Liver (tissue), 9 donors: ENCODE results near the gene PGAM5. TPM values are rescaled to one million over a fixed set of nuclear protein-coding genes. Genes with fewer than 3 reads are reported as not detected.

Source experiments
- DNase-seq: peaks from one replicate; pipeline ENCODE4 v3.0.0-alpha.2; 2017; ENCODE audit warnings: low spot score
- H3K27ac ChIP-seq, 2 donors: one replicate each; pipeline ENCODE4 v1.7.0; 2013; ENCODE audit warnings: inconsistent platforms in 2 of 2, low read length in 2 of 2, control low read depth in 1 of 2, low read depth in 1 of 2, mild to moderate bottlenecking in 1 of 2
- H3K27me3 ChIP-seq, 4 donors: one replicate each; pipeline versions ENCODE4 v1.6.1 to v1.7.0; 2013; ENCODE audit warnings: low read length in 3 of 4, inconsistent platforms in 1 of 4, mild to moderate bottlenecking in 1 of 4, moderate library complexity in 1 of 4; ENCODE audit not compliant: control insufficient read depth in 4 of 4, insufficient read depth in 4 of 4
- H3K36me3 ChIP-seq, 4 donors: one replicate each; pipeline versions ENCODE4 v1.6.1 to v1.7.0; 2013; ENCODE audit warnings: low read length in 3 of 4, mild to moderate bottlenecking in 3 of 4, low read depth in 1 of 4, moderate library complexity in 1 of 4; ENCODE audit not compliant: control insufficient read depth in 4 of 4, insufficient read depth in 3 of 4
- H3K4me1 ChIP-seq, 4 donors: one replicate each; pipeline versions ENCODE4 v1.6.1 to v1.7.0; 2013; ENCODE audit warnings: low read length in 3 of 4, mild to moderate bottlenecking in 3 of 4, moderate library complexity in 1 of 4; ENCODE audit not compliant: control insufficient read depth in 4 of 4, insufficient read depth in 4 of 4
- H3K4me3 ChIP-seq, 3 donors: one replicate each; pipeline versions ENCODE4 v1.6.1 to v1.7.0; 2013; ENCODE audit warnings: low read length in 3 of 3, control low read depth in 1 of 3, low read depth in 1 of 3, mild to moderate bottlenecking in 1 of 3
- H3K9ac ChIP-seq, 2 donors: one replicate each; pipeline ENCODE4 v1.7.0; 2013; ENCODE audit warnings: low read length in 2 of 2, mild to moderate bottlenecking in 2 of 2, moderate library complexity in 2 of 2, control low read depth in 1 of 2, low read depth in 1 of 2
- H3K9me3 ChIP-seq, 4 donors: one replicate each; pipeline versions ENCODE4 v1.6.1 to v1.7.0; 2013; ENCODE audit warnings: low read length in 3 of 4; ENCODE audit not compliant: control insufficient read depth in 4 of 4
- EGR1 ChIP-seq, 2 donors: IDR thresholded peaks; 2 replicates each; pipeline ENCODE4 v1.6.1; 2016 to 2018; ENCODE audit warnings: antibody characterized with exemption in 2 of 2, low read depth in 2 of 2
- FOXA1 ChIP-seq: IDR thresholded peaks from 2 replicates; pipeline ENCODE4 v1.6.1; 2016; ENCODE audit warnings: antibody characterized with exemption
- FOXA2 ChIP-seq: IDR thresholded peaks from 2 replicates; pipeline ENCODE4 v1.6.1; 2016; ENCODE audit warnings: antibody characterized with exemption
- GABPA ChIP-seq, 2 donors: IDR thresholded peaks in 1 of 2; conservative IDR thresholded peaks in 1 of 2; 2 replicates each; pipeline ENCODE4 v1.6.1; 2016; ENCODE audit warnings: antibody characterized with exemption in 2 of 2, mild to moderate bottlenecking in 1 of 2, moderate library complexity in 1 of 2
- HNF4A ChIP-seq, 2 donors: conservative IDR thresholded peaks; 2 replicates each; pipeline ENCODE4 v1.6.1; 2016; ENCODE audit warnings: antibody characterized with exemption in 2 of 2, mild to moderate bottlenecking in 2 of 2
- HNF4G ChIP-seq: IDR thresholded peaks from 2 replicates; pipeline ENCODE4 v1.6.1; 2016; ENCODE audit warnings: antibody characterized with exemption
- JUND ChIP-seq, 2 donors: IDR thresholded peaks; 2 replicates each; pipeline ENCODE4 v1.6.1; 2016; ENCODE audit warnings: antibody characterized with exemption in 2 of 2
- NR2F2 ChIP-seq: IDR thresholded peaks from 2 replicates; pipeline ENCODE4 v1.6.1; 2016; ENCODE audit warnings: antibody characterized with exemption
- RAD21 ChIP-seq, 2 donors: IDR thresholded peaks; 2 replicates each; pipeline ENCODE4 v1.6.1; 2016; ENCODE audit warnings: antibody characterized with exemption in 2 of 2, mild to moderate bottlenecking in 2 of 2
- RXRA ChIP-seq, 2 donors: IDR thresholded peaks; 2 replicates each; pipeline ENCODE4 v1.6.1; 2017 to 2018; ENCODE audit warnings: antibody characterized with exemption in 2 of 2, mild to moderate bottlenecking in 1 of 2
- SP1 ChIP-seq: IDR thresholded peaks from 2 replicates; pipeline ENCODE4 v1.6.1; 2018; ENCODE audit warnings: antibody characterized with exemption, mild to moderate bottlenecking
- TAF1 ChIP-seq: conservative IDR thresholded peaks from 2 replicates; pipeline ENCODE4 v1.6.1; 2016; ENCODE audit warnings: antibody characterized with exemption, mild to moderate bottlenecking
- YY1 ChIP-seq: IDR thresholded peaks from 2 replicates; pipeline ENCODE4 v1.6.1; 2016; ENCODE audit warnings: antibody characterized with exemption, mild to moderate bottlenecking
- whole genome bisulfite sequencing: extraction: QIAGEN DNeasy Blood & Tissue Kit; methylation state at CpG from one replicate; pipeline ENCODE4 v1.1.7; 2013; 5-methylcytosine and 5-hydroxymethylcytosine counted together
- polyA plus RNA-seq, 2 donors: library from polyadenylated mRNA; stranded (reverse) in 1 of 2; unstranded in 1 of 2; fragments of 200-250 nt in 1 of 2; fragments of >200 nt in 1 of 2; fragmentation: Nextera tagmentation in 1 of 2; extraction: Ambion mirVana in 1 of 2; gene quantifications; one replicate each; pipeline versions ENCODE4 v1.2.1 to v1.2.3, GENCODE V29; 2013 to 2015
- total RNA-seq, 2 donors: library from RNA; depleted of rRNA; stranded (reverse); fragments of >200 nt; gene quantifications; one replicate each; pipeline ENCODE4 v1.2.3, GENCODE V29; 2014
- TF ChIP-seq, protein P1 (sequence below): IDR thresholded peaks from 2 replicates; pipeline ENCODE4 v1.6.1; 2016; ENCODE audit warnings: antibody characterized with exemption, mild to moderate bottlenecking
- TF ChIP-seq, protein P2 (sequence below): IDR thresholded peaks from 2 replicates; pipeline ENCODE4 v1.6.1; 2016; ENCODE audit warnings: antibody characterized with exemption
- TF ChIP-seq, protein P3 (sequence below): IDR thresholded peaks from 2 replicates; pipeline ENCODE4 v1.6.1; 2016; ENCODE audit warnings: antibody characterized with exemption
- TF ChIP-seq, protein P4 (sequence below): fragments of 150-350 bp; IDR thresholded peaks from 2 replicates; pipeline ENCODE4 v1.5.1; 2017; ENCODE audit warnings: improper control_type of control experiment, low read depth, low read length; ENCODE audit not compliant: missing input control
- TF ChIP-seq, protein P5 (sequence below): IDR thresholded peaks from 2 replicates; pipeline ENCODE4 v1.6.1; 2016; ENCODE audit warnings: antibody characterized with exemption
- donor health status: healthy.
- donor health status: healthy.
- donor health status: healthy.
- donor health status: healthy.
- donor health status: healthy.

PGAM5 gene
- total and polyA plus RNA-seq, 4 donors = 6.3 to 34.0 (median 22.2) TPM

DNA sequence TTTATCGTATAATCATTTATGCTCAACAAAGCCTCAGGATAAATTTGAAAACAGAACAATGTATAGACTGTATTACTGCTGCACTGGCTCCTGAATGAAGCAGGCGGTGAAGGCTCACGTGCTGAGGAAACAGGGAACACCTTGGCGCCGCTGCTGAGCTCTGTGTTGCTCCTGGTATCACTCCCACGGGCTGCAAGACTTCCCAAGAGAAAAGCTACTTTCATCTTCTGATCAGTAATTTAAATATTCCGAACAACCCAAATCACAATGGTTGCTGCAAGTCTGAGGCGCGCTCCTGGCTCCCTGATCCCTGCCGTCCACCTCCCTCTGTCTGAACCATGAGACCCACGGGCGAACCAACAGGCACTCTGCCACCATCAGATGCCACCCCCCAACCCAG, 15.7 kb downstream of the PGAM5 start (continued):
- TF ChIP-seq, protein P1, sequence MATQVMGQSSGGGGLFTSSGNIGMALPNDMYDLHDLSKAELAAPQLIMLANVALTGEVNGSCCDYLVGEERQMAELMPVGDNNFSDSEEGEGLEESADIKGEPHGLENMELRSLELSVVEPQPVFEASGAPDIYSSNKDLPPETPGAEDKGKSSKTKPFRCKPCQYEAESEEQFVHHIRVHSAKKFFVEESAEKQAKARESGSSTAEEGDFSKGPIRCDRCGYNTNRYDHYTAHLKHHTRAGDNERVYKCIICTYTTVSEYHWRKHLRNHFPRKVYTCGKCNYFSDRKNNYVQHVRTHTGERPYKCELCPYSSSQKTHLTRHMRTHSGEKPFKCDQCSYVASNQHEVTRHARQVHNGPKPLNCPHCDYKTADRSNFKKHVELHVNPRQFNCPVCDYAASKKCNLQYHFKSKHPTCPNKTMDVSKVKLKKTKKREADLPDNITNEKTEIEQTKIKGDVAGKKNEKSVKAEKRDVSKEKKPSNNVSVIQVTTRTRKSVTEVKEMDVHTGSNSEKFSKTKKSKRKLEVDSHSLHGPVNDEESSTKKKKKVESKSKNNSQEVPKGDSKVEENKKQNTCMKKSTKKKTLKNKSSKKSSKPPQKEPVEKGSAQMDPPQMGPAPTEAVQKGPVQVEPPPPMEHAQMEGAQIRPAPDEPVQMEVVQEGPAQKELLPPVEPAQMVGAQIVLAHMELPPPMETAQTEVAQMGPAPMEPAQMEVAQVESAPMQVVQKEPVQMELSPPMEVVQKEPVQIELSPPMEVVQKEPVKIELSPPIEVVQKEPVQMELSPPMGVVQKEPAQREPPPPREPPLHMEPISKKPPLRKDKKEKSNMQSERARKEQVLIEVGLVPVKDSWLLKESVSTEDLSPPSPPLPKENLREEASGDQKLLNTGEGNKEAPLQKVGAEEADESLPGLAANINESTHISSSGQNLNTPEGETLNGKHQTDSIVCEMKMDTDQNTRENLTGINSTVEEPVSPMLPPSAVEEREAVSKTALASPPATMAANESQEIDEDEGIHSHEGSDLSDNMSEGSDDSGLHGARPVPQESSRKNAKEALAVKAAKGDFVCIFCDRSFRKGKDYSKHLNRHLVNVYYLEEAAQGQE = no peak
- TF ChIP-seq FOXA2 = no peak
- TF ChIP-seq, protein P2, sequence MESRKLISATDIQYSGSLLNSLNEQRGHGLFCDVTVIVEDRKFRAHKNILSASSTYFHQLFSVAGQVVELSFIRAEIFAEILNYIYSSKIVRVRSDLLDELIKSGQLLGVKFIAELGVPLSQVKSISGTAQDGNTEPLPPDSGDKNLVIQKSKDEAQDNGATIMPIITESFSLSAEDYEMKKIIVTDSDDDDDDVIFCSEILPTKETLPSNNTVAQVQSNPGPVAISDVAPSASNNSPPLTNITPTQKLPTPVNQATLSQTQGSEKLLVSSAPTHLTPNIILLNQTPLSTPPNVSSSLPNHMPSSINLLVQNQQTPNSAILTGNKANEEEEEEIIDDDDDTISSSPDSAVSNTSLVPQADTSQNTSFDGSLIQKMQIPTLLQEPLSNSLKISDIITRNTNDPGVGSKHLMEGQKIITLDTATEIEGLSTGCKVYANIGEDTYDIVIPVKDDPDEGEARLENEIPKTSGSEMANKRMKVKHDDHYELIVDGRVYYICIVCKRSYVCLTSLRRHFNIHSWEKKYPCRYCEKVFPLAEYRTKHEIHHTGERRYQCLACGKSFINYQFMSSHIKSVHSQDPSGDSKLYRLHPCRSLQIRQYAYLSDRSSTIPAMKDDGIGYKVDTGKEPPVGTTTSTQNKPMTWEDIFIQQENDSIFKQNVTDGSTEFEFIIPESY = no peak

DNA sequence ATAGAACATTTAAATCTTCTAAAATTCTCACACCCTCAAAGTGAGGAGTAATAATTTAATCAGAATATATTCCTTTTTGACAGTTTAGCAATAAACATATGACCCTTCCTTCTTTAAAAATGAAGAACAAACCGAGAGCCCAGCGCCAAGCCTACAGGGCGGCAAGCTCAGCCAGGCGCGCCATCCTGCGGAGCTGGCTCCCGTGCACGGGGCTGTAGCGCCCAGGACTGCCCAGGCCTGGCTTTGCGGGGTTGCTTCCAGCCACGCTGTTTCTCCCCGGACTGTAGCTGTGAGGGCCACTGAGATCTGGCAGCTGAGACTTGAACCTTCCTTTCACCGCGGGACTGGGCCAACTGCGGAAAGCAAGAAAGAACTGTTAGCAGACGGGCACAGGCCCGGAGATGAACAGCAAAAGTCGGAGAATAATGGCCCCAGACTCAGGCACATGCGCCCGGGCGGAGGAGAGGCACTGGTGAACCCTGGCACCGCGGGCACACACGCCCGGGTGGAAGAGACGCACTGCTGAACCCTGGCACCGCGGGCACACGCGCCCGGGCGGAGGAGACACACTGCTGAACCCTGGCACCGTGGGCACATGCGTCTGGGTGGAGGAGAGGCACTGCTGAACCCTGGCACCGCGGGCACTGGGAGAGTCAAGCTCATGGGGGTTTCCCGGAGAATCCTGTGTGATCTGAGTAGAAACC, 16.6 kb downstream of the PGAM5 start:
- peaks cover 15 to 81% (median 40%) of the 10 kb centered on the region in 4 donors for H3K36me3 ChIP-seq
- no peak for DNase-seq
- whole genome bisulfite sequencing = 95% methylated on average over 37 of the region's 37 CpGs

More for the DNA sequence above, 16.6 kb downstream of the PGAM5 start:
- H3K9me3 ChIP-seq = no peaks in the 10 kb centered on the region
- TF ChIP-seq, protein P3, sequence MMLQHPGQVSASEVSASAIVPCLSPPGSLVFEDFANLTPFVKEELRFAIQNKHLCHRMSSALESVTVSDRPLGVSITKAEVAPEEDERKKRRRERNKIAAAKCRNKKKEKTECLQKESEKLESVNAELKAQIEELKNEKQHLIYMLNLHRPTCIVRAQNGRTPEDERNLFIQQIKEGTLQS = no peak
- TF ChIP-seq, protein P4, sequence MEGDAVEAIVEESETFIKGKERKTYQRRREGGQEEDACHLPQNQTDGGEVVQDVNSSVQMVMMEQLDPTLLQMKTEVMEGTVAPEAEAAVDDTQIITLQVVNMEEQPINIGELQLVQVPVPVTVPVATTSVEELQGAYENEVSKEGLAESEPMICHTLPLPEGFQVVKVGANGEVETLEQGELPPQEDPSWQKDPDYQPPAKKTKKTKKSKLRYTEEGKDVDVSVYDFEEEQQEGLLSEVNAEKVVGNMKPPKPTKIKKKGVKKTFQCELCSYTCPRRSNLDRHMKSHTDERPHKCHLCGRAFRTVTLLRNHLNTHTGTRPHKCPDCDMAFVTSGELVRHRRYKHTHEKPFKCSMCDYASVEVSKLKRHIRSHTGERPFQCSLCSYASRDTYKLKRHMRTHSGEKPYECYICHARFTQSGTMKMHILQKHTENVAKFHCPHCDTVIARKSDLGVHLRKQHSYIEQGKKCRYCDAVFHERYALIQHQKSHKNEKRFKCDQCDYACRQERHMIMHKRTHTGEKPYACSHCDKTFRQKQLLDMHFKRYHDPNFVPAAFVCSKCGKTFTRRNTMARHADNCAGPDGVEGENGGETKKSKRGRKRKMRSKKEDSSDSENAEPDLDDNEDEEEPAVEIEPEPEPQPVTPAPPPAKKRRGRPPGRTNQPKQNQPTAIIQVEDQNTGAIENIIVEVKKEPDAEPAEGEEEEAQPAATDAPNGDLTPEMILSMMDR = no peak
- TF ChIP-seq NR2F2 = no peak
- no peak for TF ChIP-seq RXRA (IDR thresholded peaks at IDR 0.05)
- TF ChIP-seq, protein P5, sequence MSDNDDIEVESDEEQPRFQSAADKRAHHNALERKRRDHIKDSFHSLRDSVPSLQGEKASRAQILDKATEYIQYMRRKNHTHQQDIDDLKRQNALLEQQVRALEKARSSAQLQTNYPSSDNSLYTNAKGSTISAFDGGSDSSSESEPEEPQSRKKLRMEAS = no peak
- TF ChIP-seq TAF1 = no peak
- no peak for TF ChIP-seq EGR1 (IDR thresholded peaks at IDR 0.05; ENCODE audit: low read depth in 2 of 2)
- TF ChIP-seq, protein P1 = no peak
- TF ChIP-seq SP1 = no peak
- TF ChIP-seq FOXA1 = no peak
- no peak for TF ChIP-seq HNF4G
- no peak for TF ChIP-seq JUND (IDR thresholded peaks at IDR 0.05)
- no peak for TF ChIP-seq YY1
- TF ChIP-seq GABPA (IDR thresholded peaks at IDR 0.05 in 1 of 2, conservative IDR thresholded peaks at IDR 0.05 in 1 of 2) = no peak
- no peak for TF ChIP-seq RAD21 (IDR thresholded peaks at IDR 0.05)
- no peak for TF ChIP-seq FOXA2
- TF ChIP-seq, protein P2 = no peak
- TF ChIP-seq HNF4A (conservative IDR thresholded peaks at IDR 0.05) = no peak
- H3K27me3 ChIP-seq = no peaks in the 10 kb centered on the region
- H3K9ac ChIP-seq = no peak overlapping the region
- no peak overlapping the region for H3K27ac ChIP-seq
- H3K4me3 ChIP-seq = no peak overlapping the region
- no peaks in the 10 kb centered on the region for H3K4me1 ChIP-seq
